HG02938 (cell line): ENCODE results near the gene PPIP5K2.
A peak's percentile ranks its signal among the peaks of the same experiment; 100 is the strongest.
"Not testable (repeated sequence)": the region's sequence is repeated elsewhere in the genome, so short reads cannot be mapped to it uniquely, and the experiment has no call there.

Source experiments
- ATAC-seq: cut with Tn5 transposase; IDR thresholded peaks from one replicate; pipeline ENCODE4 v1.9.1; 2021; ENCODE audit warnings: mild to moderate bottlenecking, moderate library complexity; ENCODE audit not compliant: unreplicated experiment

Gene PPIP5K2

GRCh38 chr5:103120607-103121200, 603 bp downstream of the PPIP5K2 start:
- ATAC-seq: no peak

GRCh38 chr5:103122242-103122641, 2.1 kb downstream of the PPIP5K2 start:
- ATAC-seq: no peak

GRCh38 chr5:103126557-103126956, 6.5 kb downstream of the PPIP5K2 start:
- ATAC-seq: no peak

GRCh38 chr5:103127292-103127817, 7.3 kb downstream of the PPIP5K2 start:
- ATAC-seq: no peak

- no peak for ATAC-seq
These were observed 8.1 kb downstream of the PPIP5K2 start for GRCh38 chr5:103128202-103128601.

- ATAC-seq: no peak
These were observed 12.6 kb downstream of the PPIP5K2 start for GRCh38 chr5:103132684-103133083.

GRCh38 chr5:103133231-103133630, 13.1 kb downstream of the PPIP5K2 start:
- ATAC-seq: no peak

GRCh38 chr5:103135461-103135860, 15.4 kb downstream of the PPIP5K2 start:
- no peak for ATAC-seq

GRCh38 chr5:103138202-103138690, 18.1 kb downstream of the PPIP5K2 start:
- no peak for ATAC-seq

GRCh38 chr5:103139264-103139865, 19.3 kb downstream of the PPIP5K2 start:
- peak; percentile 98 for ATAC-seq

- ATAC-seq: not testable (repeated sequence)
These were observed 22.0 kb downstream of the PPIP5K2 start for GRCh38 chr5:103142132-103142531.

GRCh38 chr5:103145196-103145595, 25.1 kb downstream of the PPIP5K2 start:
- ATAC-seq: no peak

- ATAC-seq: no peak
These were observed 28.1 kb downstream of the PPIP5K2 start for GRCh38 chr5:103148213-103148612.

GRCh38 chr5:103151156-103151555, 31.1 kb downstream of the PPIP5K2 start:
- no peak for ATAC-seq

- no peak for ATAC-seq
These were observed 46.6 kb downstream of the PPIP5K2 start for GRCh38 chr5:103166706-103167105.

- no peak for ATAC-seq
These were observed 54.0 kb downstream of the PPIP5K2 start for GRCh38 chr5:103174147-103174546.

- ATAC-seq: no peak
These were observed 57.4 kb downstream of the PPIP5K2 start for GRCh38 chr5:103177543-103177942.

GRCh38 chr5:103178167-103178566, 58.1 kb downstream of the PPIP5K2 start:
- ATAC-seq: peak; percentile 56

- no peak for ATAC-seq
These were observed 66.1 kb downstream of the PPIP5K2 start for GRCh38 chr5:103186152-103186551.

GRCh38 chr5:103188436-103188835, 68.3 kb downstream of the PPIP5K2 start:
- ATAC-seq: no peak

GRCh38 chr5:103203226-103203625, 83.1 kb downstream of the PPIP5K2 start:
- ATAC-seq: no peak

- ATAC-seq: not testable (repeated sequence)
These were observed 84.9 kb downstream of the PPIP5K2 start for GRCh38 chr5:103204990-103205389.
